ENCODE measurements around the gene CNGA1.
A peak's percentile ranks its signal among the peaks of the same experiment; 100 is the strongest.
"Not testable (repeated sequence)": the region's sequence is repeated elsewhere in the genome, so short reads cannot be mapped to it uniquely, and the experiment has no call there.

CNGA1 gene

DNA sequence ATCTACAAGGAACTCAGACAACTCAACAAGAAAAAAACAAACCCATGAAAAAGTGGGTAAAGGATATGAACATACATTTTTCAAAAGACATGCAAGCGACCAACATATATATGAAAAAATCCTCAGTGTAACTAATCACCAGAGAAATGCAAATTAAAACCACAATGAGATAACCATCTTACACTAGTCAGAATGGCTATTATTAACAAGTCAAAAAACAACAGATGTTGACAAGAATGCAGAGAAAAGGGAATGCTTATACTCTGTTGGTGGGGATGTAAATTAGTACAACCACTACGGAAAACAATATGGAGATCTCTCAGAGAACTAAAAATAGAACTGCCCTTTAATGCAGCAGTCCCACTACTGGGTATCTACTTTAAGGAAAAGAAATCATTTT lies 12.2 kb upstream of the CNGA1 start:
- DNase-seq = no peak

DNA sequence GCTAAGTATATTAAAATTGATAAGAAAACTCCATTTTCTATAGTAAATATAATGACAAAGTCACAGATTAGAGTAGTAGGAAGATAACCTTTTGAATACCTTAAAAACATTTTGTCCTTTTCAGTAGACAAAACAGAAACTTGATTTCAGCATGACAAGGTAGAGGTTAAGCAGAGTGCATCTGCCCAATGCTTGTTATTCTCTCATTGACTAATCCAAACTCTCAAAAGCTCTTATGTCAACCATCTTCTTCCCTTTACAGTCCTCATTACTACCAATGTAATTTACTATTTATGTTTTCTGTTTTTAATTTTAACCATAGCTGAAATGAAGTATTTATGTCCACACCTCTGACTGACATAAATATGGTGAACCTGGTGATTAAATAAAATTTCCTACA lies 11.2 kb upstream of the CNGA1 start:
- DNase-seq = no peak

DNA sequence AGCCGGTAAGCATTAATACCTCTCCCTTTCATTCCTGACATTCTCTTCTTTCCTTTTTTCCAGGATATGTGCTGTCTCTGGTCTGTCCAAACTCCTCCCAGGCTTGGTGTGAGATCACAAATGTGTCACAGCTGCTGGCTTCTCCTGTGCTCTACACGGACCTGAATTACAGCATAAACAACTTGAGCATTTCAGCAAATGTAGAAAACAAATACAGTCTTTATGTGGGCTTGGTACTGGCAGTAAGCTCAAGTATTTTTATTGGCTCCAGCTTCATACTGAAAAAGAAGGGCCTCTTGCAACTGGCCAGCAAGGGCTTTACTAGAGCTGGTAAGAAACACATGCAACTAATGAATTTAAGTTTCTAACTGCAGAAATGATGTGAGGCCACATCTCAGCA lies 8.5 kb upstream of the CNGA1 start:
- DNase-seq = no peak

DNA sequence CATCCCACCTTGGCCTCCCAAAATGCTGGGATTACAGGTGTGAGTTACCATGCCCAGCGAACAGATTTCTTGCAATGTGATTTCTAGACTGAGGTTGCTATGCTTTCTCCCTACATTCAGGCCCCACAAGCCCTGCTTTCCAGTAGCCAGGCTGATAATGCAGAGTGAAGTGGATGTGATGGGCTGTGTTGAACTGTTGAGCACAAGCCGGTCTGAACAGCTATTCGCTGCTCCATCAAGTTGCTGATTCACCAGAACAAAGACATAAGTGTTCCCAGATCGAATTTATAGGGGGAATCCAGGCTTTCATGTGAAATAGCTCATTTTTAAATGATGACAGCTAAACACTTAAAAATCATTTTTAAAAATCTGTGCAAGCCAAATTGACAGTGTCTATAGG lies 8.0 kb upstream of the CNGA1 start:
- DNase-seq = no peak

DNA sequence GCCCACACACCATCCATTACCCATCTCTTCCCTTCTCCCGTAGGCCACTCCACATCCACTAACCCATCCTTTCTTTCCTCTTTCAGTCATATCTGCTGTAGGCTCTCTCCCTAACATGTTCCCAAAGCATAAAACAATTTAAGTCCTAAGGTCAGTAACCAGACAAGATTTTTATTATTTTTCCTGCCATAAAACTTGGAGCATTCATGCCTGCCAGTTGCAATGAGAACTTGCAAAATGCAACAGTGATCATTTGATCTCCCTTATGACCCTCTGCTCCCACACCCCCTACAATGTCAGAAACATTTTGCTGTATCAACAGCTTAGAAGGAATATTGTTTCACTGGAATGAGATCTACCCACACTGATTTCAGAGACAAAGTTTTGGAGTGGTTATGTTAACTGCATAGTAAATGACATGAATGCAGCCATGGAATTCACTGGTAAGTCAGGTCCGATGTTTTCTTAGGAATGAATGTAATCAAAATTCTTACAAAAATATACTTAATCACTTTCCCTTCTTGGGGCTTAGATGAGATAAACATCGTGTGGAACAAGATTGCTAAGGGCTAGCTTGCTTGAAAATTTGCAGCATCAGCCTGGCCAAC lies 5.8 kb upstream of the CNGA1 start:
- DNase-seq = no peak

DNA sequence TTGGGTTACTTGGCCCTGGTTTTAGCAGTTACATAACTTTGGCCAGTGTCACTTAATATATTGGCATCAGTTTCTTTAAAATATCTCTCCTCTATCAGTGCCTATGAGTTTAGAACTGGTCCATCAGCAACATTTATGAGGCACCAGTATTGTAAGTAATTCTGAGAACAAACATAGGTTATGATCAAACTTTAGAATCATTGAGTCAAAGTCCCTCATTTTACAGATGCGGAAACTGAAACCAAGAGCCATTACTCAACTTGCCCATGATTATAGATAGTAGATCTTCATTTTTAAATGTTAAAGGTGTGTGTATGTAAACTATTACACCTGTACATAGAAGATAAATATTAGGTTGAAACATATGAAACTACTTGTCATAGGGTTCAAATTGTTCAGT lies 4.6 kb upstream of the CNGA1 start:
- DNase-seq = no peak

DNA sequence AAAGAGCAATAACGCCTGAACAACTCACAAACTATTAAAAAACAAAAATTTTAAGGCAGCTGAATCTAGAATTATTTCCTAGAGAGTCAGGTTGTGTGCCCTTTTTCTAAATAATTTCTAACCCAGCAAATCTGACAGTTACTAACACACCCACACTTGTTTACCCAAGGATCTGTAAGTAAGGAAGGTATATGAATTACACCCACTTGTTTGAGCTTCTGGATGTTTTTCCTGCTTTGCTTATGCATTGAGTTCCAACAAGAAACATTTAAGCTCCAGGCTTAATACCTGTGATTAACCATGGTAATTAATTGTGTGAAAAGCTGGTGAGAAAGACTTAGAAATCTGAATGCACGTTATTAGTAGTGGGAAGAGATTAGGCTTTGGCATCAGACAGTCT lies 1.6 kb upstream of the CNGA1 start:
- DNase-seq = no peak

DNA sequence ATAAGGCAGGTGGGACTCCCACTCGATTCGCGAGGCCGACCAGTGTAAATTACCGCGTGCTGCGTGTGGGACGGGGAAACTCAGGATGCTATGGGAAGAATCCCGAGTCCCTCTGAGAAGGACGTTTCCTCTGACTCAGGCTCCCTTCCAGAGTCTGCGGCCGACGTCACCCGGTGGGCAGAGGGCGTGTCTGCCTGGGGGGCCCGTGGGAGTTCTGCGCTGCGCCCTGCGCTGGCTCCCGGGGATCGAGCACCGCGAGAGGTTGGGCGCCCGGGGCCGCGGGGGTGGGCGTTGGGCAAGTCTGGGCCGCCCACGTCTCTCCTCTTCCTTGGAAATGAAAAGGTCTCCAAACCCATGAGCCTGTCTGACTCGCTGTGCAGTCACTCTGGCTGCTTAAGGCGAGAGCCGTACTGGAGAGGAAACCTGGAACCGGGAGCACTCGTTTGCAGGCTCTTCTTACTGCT lies 659 bp upstream of the CNGA1 start:
- DNase-seq = peak; percentile 61

DNA sequence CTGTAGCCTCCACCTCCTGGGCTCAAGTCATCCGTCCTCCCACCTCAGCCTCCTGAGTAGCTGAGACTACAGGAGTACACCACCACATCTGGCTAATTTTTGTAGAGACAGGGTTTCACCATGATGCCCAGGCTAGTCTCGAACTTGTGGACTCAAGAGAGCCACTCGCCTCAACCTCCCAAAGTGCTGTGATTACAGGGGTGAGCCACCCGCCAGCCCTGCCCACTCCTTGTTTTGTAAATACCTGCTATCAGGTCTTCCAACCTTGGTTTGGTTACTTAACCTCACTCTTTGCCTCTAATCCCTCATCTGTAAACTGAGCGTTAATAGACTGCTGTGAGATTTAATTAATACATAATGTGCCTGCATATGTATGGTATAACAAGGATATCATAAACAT lies 803 bp downstream of the CNGA1 start:
- DNase-seq = no peak

DNA sequence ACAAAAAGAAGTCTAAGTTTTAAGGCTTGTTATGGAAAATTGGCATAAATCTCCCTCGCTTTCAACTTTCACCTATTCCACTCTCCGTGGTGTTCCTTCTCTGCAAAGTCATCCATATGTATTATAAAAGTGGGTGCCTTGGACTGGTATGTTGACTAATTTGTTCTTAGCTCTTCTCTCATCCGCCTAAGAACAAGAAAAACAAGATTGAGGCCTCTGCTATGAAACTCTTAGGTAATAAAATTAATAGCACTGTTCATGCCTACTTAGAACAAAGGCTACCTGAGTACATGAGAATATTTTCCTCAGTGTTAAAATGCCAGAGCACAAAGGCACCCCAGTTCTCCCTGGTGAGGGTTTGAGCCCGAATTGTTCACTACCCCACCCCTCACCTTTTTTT lies 1.3 kb downstream of the CNGA1 start:
- DNase-seq = no peak

DNA sequence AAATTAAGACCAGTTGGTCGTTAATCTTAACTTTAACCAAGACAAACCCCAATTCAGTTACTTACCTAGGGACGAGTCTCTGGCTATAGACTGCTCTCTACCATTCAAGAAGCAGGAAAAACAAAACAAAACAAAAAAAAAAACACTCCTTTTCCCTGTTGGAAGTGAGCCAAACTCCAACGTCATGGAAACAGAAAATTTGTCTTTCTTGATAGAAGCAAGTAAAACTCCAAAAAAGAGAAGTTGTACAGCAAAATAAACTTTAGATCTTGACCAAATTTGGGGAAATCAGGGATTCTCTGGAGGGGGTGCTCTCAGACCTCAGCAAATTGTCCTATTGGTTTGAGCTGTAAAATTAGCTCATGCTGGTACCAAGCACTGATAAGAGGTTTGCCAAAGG lies 3.7 kb downstream of the CNGA1 start:
- no peak for DNase-seq

DNA sequence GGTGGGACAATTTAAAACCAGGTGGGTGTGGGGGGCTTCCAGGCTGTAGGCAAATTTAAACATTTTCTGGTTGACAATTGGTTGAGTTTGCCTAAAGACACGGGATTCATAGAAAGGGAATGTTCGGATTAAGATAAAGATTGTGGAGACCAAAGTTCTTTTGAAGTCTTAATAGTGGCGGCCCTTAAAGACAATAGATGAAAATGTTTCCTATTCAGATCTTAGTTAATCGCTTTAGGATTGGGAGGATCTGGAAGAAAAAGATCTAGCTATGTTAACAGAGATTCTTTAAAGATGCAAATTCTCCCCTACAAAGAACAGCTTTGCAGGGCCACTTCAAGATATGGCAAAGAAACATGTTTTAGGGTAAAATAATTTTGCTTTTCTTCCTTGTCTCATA lies 4.8 kb downstream of the CNGA1 start:
- no peak for DNase-seq

DNA sequence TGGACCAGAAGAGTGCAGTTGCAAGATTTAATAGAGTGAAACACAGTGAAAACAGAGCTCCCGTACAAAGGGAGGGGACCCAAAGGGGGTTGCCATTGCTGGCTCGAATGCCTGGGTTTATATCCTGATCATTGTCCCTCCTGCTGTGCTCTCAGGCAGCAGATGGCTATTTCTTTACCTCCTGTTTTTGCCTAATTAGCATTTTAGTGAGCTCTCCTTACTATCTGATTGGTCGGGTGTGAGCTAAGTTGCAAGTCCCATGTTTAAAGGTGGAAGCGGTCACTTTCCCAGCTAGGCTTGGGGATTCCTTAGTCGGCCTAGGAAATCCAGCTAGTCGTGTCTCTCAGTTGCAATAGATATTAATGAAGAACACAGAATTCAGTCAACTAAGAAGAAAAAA lies 5.6 kb downstream of the CNGA1 start:
- not testable (repeated sequence) for DNase-seq

DNA sequence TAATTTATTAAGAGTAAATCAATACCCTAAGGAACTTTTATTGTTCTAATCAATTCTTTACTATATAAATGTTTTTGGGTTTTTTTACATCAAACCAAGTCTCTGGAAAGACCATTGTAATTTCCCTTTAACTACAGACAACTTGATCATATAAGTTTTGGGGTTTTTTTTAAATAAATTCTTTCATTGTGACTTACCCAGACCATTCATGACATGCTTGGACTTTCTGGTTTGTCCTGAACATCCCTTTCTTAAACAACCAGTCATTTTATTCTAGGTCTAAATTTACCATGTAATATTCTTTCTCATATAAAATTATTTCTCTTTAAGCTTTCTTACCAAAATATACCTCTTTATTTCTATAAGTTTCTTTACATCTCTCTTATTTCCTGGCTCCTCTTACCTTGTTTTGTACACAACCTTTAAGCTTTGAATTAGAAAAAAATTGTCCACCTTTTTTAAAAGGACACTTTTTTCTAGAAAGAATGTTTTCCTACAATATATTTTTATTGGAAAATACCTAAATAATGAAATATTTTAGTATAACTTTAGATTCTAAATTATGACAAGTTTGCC lies 8.4 kb downstream of the CNGA1 start:
- no peak for DNase-seq

DNA sequence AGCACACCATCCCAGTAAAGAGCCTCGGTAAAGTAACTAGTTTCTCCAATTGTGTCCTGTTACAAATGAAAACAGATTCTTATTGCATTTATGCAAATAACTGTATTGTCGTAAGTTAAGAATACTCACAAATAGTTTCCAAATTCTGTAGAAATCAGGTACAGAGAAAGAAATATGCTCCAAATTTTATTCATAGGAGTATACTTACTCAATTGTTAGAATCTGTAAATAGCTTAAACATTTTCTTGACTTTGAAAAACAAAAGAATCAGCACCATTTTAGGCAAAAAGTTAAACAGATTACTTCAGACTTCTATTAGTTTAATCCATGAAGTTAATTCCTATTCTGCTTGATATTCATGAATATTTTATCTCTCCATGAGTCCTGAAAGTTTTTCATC lies 10.7 kb downstream of the CNGA1 start:
- no peak for DNase-seq

DNA sequence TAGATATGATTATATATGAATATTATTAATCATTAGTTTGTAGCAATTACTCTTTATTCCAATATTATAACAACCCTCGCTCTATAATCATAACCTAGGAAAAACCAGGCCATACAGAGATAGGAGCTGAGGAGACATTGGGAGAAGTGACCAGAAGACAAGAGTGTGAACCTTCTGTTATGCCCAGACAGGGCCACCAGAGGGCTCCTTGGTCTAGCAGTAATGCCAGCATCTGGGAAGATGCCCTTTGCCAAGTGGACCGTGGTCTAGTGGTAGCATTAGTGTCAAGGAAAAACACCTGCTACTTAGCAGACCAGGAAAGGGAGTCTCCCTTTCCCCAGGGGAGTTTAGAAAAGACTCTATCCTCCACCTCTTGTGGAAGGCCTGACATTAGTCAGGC lies 12.9 kb downstream of the CNGA1 start:
- DNase-seq = peak; percentile 4 to 14

DNA sequence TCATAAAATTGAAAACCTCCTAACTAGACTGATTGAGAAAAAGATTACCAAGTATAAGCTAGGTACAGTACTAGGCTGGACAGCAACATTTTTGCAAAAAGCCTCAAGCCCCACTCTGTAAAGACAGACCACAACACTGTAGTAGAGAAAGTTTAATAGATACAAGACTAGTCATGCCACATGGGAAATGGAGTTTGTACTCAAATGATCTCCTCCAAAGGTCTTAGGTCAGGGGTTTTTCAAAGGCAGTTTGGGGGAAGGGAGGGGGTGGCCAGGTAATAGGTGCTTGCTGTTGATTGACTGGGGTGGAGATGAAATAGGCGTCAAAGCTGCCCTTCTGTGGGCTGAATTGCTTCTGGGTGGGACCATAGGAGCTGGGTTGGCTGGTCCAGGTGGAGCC lies 14.2 kb downstream of the CNGA1 start:
- DNase-seq = no peak

DNA sequence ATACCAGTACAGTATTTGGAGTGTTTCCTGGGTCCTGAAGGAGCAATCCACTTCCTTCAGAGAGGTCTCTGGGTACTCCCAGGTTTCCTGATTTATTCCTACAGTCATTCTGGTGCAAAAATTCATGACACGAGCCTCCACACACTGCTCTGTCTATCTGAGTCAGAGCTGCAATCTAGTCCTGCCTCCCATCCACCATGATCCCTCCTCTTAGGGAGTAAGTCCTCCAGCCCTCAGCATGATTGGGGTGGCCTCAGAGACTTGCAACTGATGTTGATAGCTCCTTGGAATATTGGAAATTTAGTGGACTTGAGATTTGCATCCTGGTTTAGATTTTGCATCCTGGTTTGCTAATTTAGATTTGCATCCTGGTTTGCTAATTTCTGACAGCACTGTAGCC lies 20.5 kb downstream of the CNGA1 start:
- no peak for DNase-seq

DNA sequence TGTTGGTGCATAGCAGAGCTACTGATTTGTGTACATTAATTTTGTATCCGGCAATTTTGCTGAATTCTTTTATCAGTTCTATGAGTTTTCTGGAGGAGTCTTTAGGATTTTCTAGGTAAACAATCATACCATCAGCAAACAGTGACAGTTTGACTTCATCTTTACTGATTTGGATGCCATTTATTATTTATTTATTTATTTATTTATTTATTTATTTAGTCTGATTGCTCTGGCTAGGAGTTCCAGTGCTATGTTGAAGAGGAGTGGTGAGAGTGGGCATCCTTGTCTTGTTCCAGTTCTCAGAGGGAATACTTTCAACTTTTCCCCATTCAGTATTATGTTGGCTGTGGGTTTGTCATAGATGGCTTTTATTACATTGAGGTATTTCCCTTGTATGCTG lies 24.0 kb downstream of the CNGA1 start:
- DNase-seq = not testable (repeated sequence)

DNA sequence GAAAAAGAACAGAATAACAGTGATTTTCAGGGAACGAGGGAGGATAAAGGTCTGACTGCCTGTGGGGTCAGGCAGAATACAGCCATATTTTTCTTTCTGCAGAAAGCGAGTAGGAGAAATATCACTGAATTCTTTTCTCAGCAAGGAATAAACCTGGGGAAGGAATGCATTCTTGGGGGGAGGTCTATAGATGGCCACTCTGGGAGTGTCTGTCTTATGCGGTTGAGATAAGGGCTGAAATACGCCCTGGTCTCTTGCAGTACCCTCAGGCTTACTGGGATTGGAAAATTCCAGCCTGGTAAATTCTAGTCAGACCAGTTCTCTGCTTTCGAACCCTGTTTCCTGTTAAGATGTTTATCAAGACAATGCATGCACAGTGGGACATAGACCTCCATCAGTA lies 26.3 kb downstream of the CNGA1 start:
- DNase-seq = no peak

DNA sequence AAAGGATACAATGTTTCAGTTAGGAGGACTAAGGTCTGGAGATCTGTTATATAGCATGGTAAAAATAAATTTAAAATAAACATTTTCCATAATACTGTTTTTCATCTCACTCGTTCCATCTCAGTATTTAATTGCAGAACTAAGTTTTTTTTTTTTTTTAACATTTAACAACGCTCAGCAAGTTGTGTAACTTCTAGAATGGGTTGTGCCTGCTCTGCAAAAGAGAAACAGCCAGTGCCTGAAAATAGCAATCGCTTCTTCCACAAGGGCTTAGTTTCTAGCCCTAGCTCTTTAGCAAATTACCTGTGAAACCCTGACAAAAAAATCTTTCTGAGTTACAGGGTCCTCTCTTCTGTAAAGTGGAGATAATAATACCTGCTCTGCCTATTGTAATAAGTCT lies 41.9 kb downstream of the CNGA1 start:
- no peak for DNase-seq

DNA sequence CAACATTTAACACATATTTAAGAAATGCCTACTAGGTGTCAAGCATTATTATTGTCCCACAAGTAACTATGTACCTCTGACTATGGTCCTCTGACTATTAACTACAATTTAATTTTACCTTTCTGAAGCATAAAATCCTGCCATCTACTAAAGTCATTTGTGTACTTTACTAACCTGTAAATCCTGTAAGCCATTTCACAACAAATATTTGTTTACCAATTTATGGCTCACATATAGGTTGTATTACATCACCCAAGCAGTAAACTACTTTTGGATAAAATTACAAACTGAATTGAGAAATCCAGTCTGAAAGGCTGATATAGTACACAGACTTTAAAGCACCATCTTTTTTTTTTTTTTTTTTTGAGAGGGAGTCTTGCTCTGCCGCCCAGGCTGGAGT lies 43.8 kb downstream of the CNGA1 start:
- DNase-seq = no peak

DNA sequence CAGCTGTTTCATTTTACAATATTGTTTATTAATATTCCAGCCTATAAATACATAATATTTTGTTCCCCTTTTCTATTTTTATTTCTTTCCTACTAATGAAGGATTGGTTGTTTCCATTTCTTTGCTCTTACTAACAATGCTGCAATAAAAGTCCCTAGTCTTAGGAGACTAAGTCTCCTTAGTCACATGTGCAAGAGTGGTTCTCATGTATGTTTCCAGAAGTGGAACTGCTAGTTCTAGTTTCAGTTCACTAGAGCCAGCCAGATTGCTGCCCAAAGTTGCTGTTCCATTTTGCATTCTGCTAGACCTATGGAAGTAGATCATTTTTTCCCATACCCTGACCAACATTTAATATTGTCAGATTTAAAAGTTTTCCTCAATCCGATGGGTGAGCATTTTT lies 44.3 kb downstream of the CNGA1 start:
- no peak for DNase-seq

DNA sequence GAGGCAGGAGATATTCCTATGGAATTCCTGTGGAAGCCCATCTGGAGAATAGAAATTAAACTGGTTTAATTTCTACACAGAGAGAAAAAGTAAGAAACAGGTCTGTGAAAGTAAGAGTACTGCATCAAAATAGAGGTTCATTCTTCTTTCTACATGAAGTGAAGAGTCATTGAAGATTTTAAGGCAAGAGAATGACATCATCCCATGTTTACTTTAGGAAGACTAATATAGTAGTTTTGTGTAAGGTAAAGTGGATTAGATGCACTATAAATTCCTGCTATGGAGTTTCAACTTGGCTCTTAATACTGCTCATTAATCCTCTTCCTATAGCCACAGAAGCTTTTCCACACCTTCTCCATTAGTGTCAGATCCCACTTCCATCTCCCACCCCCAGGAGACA lies 47.6 kb downstream of the CNGA1 start:
- no peak for DNase-seq

DNA sequence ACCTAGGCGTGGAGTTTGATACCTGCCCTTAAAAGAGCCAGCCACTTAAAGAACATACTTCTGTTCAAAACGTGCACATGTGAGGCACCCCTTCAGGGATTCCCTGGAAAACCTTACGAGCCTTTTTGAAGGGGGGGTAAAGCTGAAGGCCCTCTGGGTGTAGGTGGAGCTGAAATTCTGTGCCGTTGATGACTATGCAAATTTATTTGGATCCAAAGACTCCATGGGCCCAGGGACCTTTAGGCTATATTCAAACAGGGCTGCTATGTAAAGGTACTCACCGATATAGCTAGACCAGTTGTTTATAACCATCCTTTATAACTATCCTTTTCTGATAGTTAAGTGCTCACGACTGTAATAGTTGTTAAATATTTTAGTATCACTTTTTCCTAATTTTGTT lies 61.8 kb downstream of the CNGA1 start:
- no peak for DNase-seq

DNA sequence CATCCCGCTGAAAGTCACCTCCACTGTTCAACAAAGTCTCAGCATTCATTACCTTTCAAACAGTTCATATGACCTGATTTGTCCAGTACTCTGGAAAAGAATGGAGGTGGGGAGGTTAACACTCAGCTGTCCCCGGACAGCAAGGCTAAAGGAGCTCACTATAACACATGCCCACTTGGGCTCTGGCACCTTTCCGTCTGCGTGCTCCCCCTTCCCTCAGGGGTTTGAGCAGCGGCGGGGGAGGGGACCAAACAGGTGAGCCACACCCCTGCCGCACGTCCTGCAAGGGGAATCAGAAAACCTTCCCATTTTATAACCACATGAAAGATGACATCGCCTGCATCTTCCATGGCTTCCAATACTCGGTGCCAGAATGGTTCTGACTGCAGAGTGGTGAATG lies 62.2 kb downstream of the CNGA1 start:
- DNase-seq = no peak
